Stimulated activated CD4-positive, alpha-beta T cell treated with anti-CD3 and anti-CD28 coated beads, Interleukin-4, amount 100 ng/mL, for 48 hours (primary cell): ENCODE data around the gene PCCA.

Experiments
- DNase-seq, 2 donors: peaks; one replicate each; pipeline ENCODE4 v3.0.0-alpha.2; 2020; ENCODE audit warnings: low read depth in 2 of 2

The PCCA gene

GRCh38 chr13:100428986-100429385, 340.1 kb downstream of the PCCA start:
- DNase-seq: no peak

- no peak for DNase-seq
Observed at GRCh38 chr13:100432611-100433010, 343.7 kb downstream of the PCCA start.

- DNase-seq: no peak
Observed at GRCh38 chr13:100433475-100433874, 344.6 kb downstream of the PCCA start.

GRCh38 chr13:100434010-100434763, 345.3 kb downstream of the PCCA start:
- DNase-seq: no peak

- no peak for DNase-seq
Observed at GRCh38 chr13:100436099-100436498, 347.2 kb downstream of the PCCA start.

GRCh38 chr13:100438059-100438788, 349.3 kb downstream of the PCCA start:
- DNase-seq: no peak

- DNase-seq: no peak
Observed at GRCh38 chr13:100439247-100439970, 350.5 kb downstream of the PCCA start.

GRCh38 chr13:100440751-100441425, 352.0 kb downstream of the PCCA start:
- DNase-seq: no peak

- no peak for DNase-seq
Observed at GRCh38 chr13:100442095-100442832, 353.4 kb downstream of the PCCA start.

- DNase-seq: no peak
Observed at GRCh38 chr13:100443278-100443997, 354.5 kb downstream of the PCCA start.

- DNase-seq: no peak
Observed at GRCh38 chr13:100443998-100444328, 355.1 kb downstream of the PCCA start.

- DNase-seq: no peak
Observed at GRCh38 chr13:100447831-100448230, 358.9 kb downstream of the PCCA start.

GRCh38 chr13:100451923-100452322, 363.0 kb downstream of the PCCA start:
- DNase-seq: no peak

GRCh38 chr13:100454876-100455275, 366.0 kb downstream of the PCCA start:
- no peak for DNase-seq

GRCh38 chr13:100458673-100459072, 369.8 kb downstream of the PCCA start:
- no peak for DNase-seq

- DNase-seq: no peak
Observed at GRCh38 chr13:100459747-100460146, 370.9 kb downstream of the PCCA start.

- DNase-seq: no peak
Observed at GRCh38 chr13:100460266-100460665, 371.4 kb downstream of the PCCA start.

GRCh38 chr13:100460791-100461190, 371.9 kb downstream of the PCCA start:
- no peak for DNase-seq

- DNase-seq: no peak
Observed at GRCh38 chr13:100461309-100462030, 372.6 kb downstream of the PCCA start.

GRCh38 chr13:100464006-100464405, 375.1 kb downstream of the PCCA start:
- no peak for DNase-seq
